Suprapubic skin (tissue), 4 donors: ENCODE results near the gene DCUN1D3.

Experiments used
- CTCF ChIP-seq, 2 donors: fragments of 200-600 bp in 1 of 2; fragments of 450-650 bp in 1 of 2; sonication (generic) in 1 of 2; IDR thresholded peaks; one replicate each; pipeline ENCODE4 v1.5.1; 2016 to 2019; ENCODE audit warnings: antibody characterized with exemption in 2 of 2, mild to moderate bottlenecking in 1 of 2, moderate library complexity in 1 of 2
- EP300 ChIP-seq: sonication (generic); formaldehyde crosslinking; IDR thresholded peaks from one replicate; pipeline ENCODE4 v1.6.1; 2017; ENCODE audit warnings: antibody characterized with exemption
- POLR2A ChIP-seq, 2 donors: fragments of 450-650 bp; IDR thresholded peaks; one replicate each; pipeline ENCODE4 v1.6.1; 2017; ENCODE audit warnings: antibody characterized with exemption in 2 of 2, mild to moderate bottlenecking in 2 of 2, moderate library complexity in 2 of 2
- POLR2AphosphoS5 ChIP-seq, 3 donors: sonication (generic); formaldehyde crosslinking; IDR thresholded peaks; one replicate each; pipeline ENCODE4 v1.6.1; 2017; ENCODE audit warnings: antibody characterized with exemption in 3 of 3

DNA sequence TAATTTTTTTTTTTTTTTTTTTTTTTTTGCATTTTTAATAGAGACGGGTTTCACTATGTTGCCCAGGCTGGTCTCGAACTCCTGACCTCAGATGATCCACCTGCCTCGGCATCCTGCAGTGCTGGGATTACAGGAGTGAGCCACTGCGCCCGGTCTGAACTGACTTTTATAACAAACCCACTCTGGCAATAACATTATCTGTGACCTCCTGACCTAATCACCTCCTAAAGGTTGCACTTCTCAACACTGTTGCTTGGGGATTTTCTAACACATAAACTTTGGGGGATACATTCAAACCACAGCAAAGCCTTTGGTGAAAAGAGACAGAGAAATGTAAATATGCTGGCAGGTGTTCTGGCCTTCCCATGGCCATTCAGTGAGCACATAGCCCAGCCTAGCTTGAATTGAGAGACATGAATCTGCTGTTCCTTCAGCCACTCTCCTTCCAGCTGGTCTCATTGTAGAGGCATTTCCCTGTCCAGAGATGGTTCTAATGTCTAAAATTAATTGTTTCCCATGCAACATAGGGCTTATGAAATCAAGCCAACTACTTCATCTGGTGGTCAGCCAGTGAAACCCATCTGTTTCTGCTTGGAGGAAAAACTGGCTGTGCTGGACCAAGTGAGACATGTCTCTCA, 28.7 kb upstream of the DCUN1D3 start:
- no peak for TF ChIP-seq CTCF (IDR thresholded peaks at IDR 0.05)
- no peak for TF ChIP-seq POLR2A (IDR thresholded peaks at IDR 0.05)
- no peak for TF ChIP-seq EP300
- TF ChIP-seq POLR2AphosphoS5 (IDR thresholded peaks at IDR 0.05), result no peak
